Measurements from ENCODE around the gene KLHL11. TPM values are rescaled to one million over a fixed set of nuclear protein-coding genes. Genes with fewer than 3 reads are reported as not detected.

The KLHL11 gene
- total and polyA plus RNA-seq, 8 donors = 8.7 to 13.3 (median 9.9) TPM

Other genes starting within 250 kb of the KLHL11 start
- gene KRT17, start 240.8 kb downstream of the KLHL11 start, total RNA-seq = 10 to 100 TPM; 14.2 to 85.6 TPM
- gene KRT17, start 240.8 kb downstream of the KLHL11 start, polyA plus RNA-seq (ENCODE audit: insufficient read length in 6 of 6) = 10 to 100 TPM in 1 of 6 donors, 1 to 10 TPM in 5; 4.1 to 28.1 (median 5.0) TPM
- 100 to 1,000 TPM; 728 to 773 TPM for gene EIF1, start 176.5 kb downstream of the KLHL11 start, total RNA-seq
- gene EIF1, start 176.5 kb downstream of the KLHL11 start, polyA plus RNA-seq (ENCODE audit: insufficient read length in 6 of 6) = 100 to 1,000 TPM; 697 to 782 (median 720) TPM
- gene GAST, start 153.1 kb downstream of the KLHL11 start, total RNA-seq = not detected
- not detected for gene GAST, start 153.1 kb downstream of the KLHL11 start, polyA plus RNA-seq (ENCODE audit: insufficient read length in 6 of 6)
- gene HAP1, start 130.8 kb downstream of the KLHL11 start, total RNA-seq = under 1 TPM; 0.16 to 0.32 TPM
- gene HAP1, start 130.8 kb downstream of the KLHL11 start, polyA plus RNA-seq (ENCODE audit: insufficient read length in 6 of 6) = under 1 TPM; 0.40 to 0.90 (median 0.71) TPM
- 100 to 1,000 TPM in 1 of 2 donors, 10 to 100 TPM in 1; 94.2 to 148 TPM for gene JUP, start 78.7 kb downstream of the KLHL11 start, total RNA-seq
- 100 to 1,000 TPM in 5 of 6 donors, 10 to 100 TPM in 1; 97.9 to 125 (median 119) TPM for gene JUP, start 78.7 kb downstream of the KLHL11 start, polyA plus RNA-seq (ENCODE audit: insufficient read length in 6 of 6)
- gene P3H4, start 53.5 kb downstream of the KLHL11 start, total RNA-seq = 10 to 100 TPM; 19.1 to 27.8 TPM
- 10 to 100 TPM; 28.5 to 47.1 (median 32.8) TPM for gene P3H4, start 53.5 kb downstream of the KLHL11 start, polyA plus RNA-seq (ENCODE audit: insufficient read length in 6 of 6)
- gene FKBP10, start 52.4 kb downstream of the KLHL11 start, total RNA-seq = 100 to 1,000 TPM in 1 of 2 donors, 10 to 100 TPM in 1; 82.1 to 129 TPM
- gene FKBP10, start 52.4 kb downstream of the KLHL11 start, polyA plus RNA-seq (ENCODE audit: insufficient read length in 6 of 6) = 100 to 1,000 TPM; 130 to 169 (median 146) TPM
- gene NT5C3B, start 29.2 kb downstream of the KLHL11 start, total RNA-seq = 10 to 100 TPM; 30.6 to 34.7 TPM
- 100 to 1,000 TPM in 1 of 6 donors, 10 to 100 TPM in 5; 87.7 to 101 (median 90.3) TPM for gene NT5C3B, start 29.2 kb downstream of the KLHL11 start, polyA plus RNA-seq (ENCODE audit: insufficient read length in 6 of 6)
- not detected for gene KLHL10, start 27.6 kb downstream of the KLHL11 start, total RNA-seq
- under 1 TPM; 0.06 to 0.43 (median 0.23) TPM for gene KLHL10, start 27.6 kb downstream of the KLHL11 start, polyA plus RNA-seq (ENCODE audit: insufficient read length in 6 of 6)
- gene ACLY, start 53.5 kb upstream of the KLHL11 start, total RNA-seq = 100 to 1,000 TPM; 129 to 204 TPM
- 100 to 1,000 TPM in 1 of 6 donors, 10 to 100 TPM in 5; 73.0 to 101 (median 81.8) TPM for gene ACLY, start 53.5 kb upstream of the KLHL11 start, polyA plus RNA-seq (ENCODE audit: insufficient read length in 6 of 6)
- 1 to 10 TPM in 1 of 2 donors, under 1 TPM in 1; 0.73 to 3.2 TPM for gene ODAD4, start 65.2 kb upstream of the KLHL11 start, total RNA-seq
- 1 to 10 TPM; 4.4 to 7.8 (median 6.7) TPM for gene ODAD4, start 65.2 kb upstream of the KLHL11 start, polyA plus RNA-seq (ENCODE audit: insufficient read length in 6 of 6)
- gene CNP, start 101.4 kb upstream of the KLHL11 start, total RNA-seq = 10 to 100 TPM; 61.5 to 64.9 TPM
- gene CNP, start 101.4 kb upstream of the KLHL11 start, polyA plus RNA-seq (ENCODE audit: insufficient read length in 6 of 6) = 10 to 100 TPM; 53.4 to 75.4 (median 62.6) TPM
- gene DNAJC7, start 152.0 kb upstream of the KLHL11 start, total RNA-seq = 10 to 100 TPM; 62.1 to 82.0 TPM
- gene DNAJC7, start 152.0 kb upstream of the KLHL11 start, polyA plus RNA-seq (ENCODE audit: insufficient read length in 6 of 6) = 100 to 1,000 TPM; 131 to 161 (median 141) TPM
- gene NKIRAS2, start 154.7 kb upstream of the KLHL11 start, total RNA-seq = 10 to 100 TPM; 29.6 to 32.3 TPM
- gene NKIRAS2, start 154.7 kb upstream of the KLHL11 start, polyA plus RNA-seq (ENCODE audit: insufficient read length in 6 of 6) = 10 to 100 TPM; 43.0 to 50.1 (median 46.9) TPM
- 1 to 10 TPM in 1 of 2 donors, under 1 TPM in 1; 0.58 to 1.2 TPM for gene C17orf113, start 185.2 kb upstream of the KLHL11 start, total RNA-seq
- 1 to 10 TPM; 3.5 to 5.2 (median 4.5) TPM for gene C17orf113, start 185.2 kb upstream of the KLHL11 start, polyA plus RNA-seq (ENCODE audit: insufficient read length in 6 of 6)
- gene ZNF385C, start 233.1 kb upstream of the KLHL11 start, total RNA-seq = under 1 TPM; 0.31 to 0.50 TPM
- gene ZNF385C, start 233.1 kb upstream of the KLHL11 start, polyA plus RNA-seq (ENCODE audit: insufficient read length in 6 of 6) = 1 to 10 TPM; 2.5 to 3.8 (median 3.0) TPM
- 10 to 100 TPM; 21.6 TPM for gene DHX58, start 247.3 kb upstream of the KLHL11 start, total RNA-seq
- gene DHX58, start 247.3 kb upstream of the KLHL11 start, polyA plus RNA-seq (ENCODE audit: insufficient read length in 6 of 6) = 10 to 100 TPM; 15.4 to 22.4 (median 18.5) TPM